Measurements from ENCODE around the gene MATR3. TPM values are rescaled to one million over a fixed set of nuclear protein-coding genes. Genes with fewer than 3 reads are reported as not detected.

MATR3 gene
- polyA plus RNA-seq, 1 donor (not counting 4 experiments of a cell fraction or from before 2014, with no cell fraction given), result 122 TPM

- Histone ChIP-seq H2AFZ (ENCODE audit: control insufficient read depth, low read length) (no peak overlapping the region), H3K9me1 (ENCODE audit: control insufficient read depth, extremely low read depth, insufficient read depth, low read length) (peaks cover 2% of the 10 kb centered on the region), H3K9me3 (ENCODE audit: control insufficient read depth, low read depth, low read length) (no peaks in the 10 kb centered on the region), H3K36me3 (ENCODE audit: control insufficient read depth in 2 of 2, extremely low read depth in 1 of 2, insufficient read depth in 2 of 2, low read length in 2 of 2) (no peaks in the 10 kb centered on the region), H4K20me1 (ENCODE audit: control insufficient read depth, extremely low read depth, insufficient read depth, low read length) (no peaks in the 10 kb centered on the region), H3K27me3 (ENCODE audit: control insufficient read depth, extremely low read depth, insufficient read depth, low read length) (no peaks in the 10 kb centered on the region), H3K27ac (ENCODE audit: control insufficient read depth, insufficient read depth, low read length) (peak overlapping the region; percentile 22), H3K4me2 (ENCODE audit: control insufficient read depth, extremely low read depth, insufficient read depth, low read depth, low read length) (peak overlapping the region; percentile 33), H3K4me1 (ENCODE audit: control insufficient read depth, extremely low read depth, insufficient read depth, low read length) (peaks cover 43% of the 10 kb centered on the region), H3K79me2 (ENCODE audit: control insufficient read depth, insufficient read depth, low read length) (peaks cover 21% of the 10 kb centered on the region), H3K9ac (ENCODE audit: control insufficient read depth, extremely low read depth, insufficient read depth, low read length) (no peak overlapping the region), H3K4me3 (ENCODE audit: control insufficient read depth in 2 of 3, extremely low read depth in 1 of 3, insufficient read depth in 2 of 3, low read depth in 1 of 3, low read length in 3 of 3) (no peak overlapping the region)
- no peak for DNase-seq (ENCODE audit: low read depth, low spot score)
- dilution Hi-C loops (cut with MboI; ENCODE audit: extremely low pct_ligation_motif_present, low sequenced_read_pairs), result no loop called here
- no peak for FAIRE-seq
- no peak for TF ChIP-seq EZH2 (IDR thresholded peaks at IDR 0.05; ENCODE audit: low read length)
Measured at GRCh38 chr5:139271201-139272027, 22.1 kb upstream of the MATR3 start.

GRCh38 chr5:139272471-139273321 lies 20.8 kb upstream of the MATR3 start:
- FAIRE-seq, result peak; percentile 91
- peaks cover 52% of the 10 kb centered on the region for H3K4me1 ChIP-seq (ENCODE audit: control insufficient read depth, extremely low read depth, insufficient read depth, low read length)
- dilution Hi-C loops (cut with MboI; ENCODE audit: extremely low pct_ligation_motif_present, low sequenced_read_pairs), result no loop called here

More at GRCh38 chr5:139272471-139273321, 20.8 kb upstream of the MATR3 start:
- H3K79me2 ChIP-seq (ENCODE audit: control insufficient read depth, insufficient read depth, low read length), result peaks cover 31% of the 10 kb centered on the region
- H3K9me3 ChIP-seq (ENCODE audit: control insufficient read depth, low read depth, low read length), result no peaks in the 10 kb centered on the region
- peaks cover 0 to 7% of the 10 kb centered on the region in 2 experiments for H3K36me3 ChIP-seq (ENCODE audit: control insufficient read depth in 2 of 2, extremely low read depth in 1 of 2, insufficient read depth in 2 of 2, low read length in 2 of 2)
- H4K20me1 ChIP-seq (ENCODE audit: control insufficient read depth, extremely low read depth, insufficient read depth, low read length), result no peaks in the 10 kb centered on the region
- no peak overlapping the region for H2AFZ ChIP-seq (ENCODE audit: control insufficient read depth, low read length)
- no peak for DNase-seq (ENCODE audit: low read depth, low spot score)
- H3K9ac ChIP-seq (ENCODE audit: control insufficient read depth, extremely low read depth, insufficient read depth, low read length), result no peak overlapping the region
- peaks cover 2% of the 10 kb centered on the region for H3K9me1 ChIP-seq (ENCODE audit: control insufficient read depth, extremely low read depth, insufficient read depth, low read length)
- TF ChIP-seq CTCF (optimal IDR thresholded peaks at IDR 0.05 in 1 of 3, IDR thresholded peaks at IDR 0.05 in 1 of 3, conservative IDR thresholded peaks at IDR 0.05 in 1 of 3; ENCODE audit: extremely low read depth in 1 of 3, insufficient read depth in 2 of 3, low read length in 3 of 3) (no peak), EZH2 (IDR thresholded peaks at IDR 0.05; ENCODE audit: low read length) (no peak)
- H3K27me3 ChIP-seq (ENCODE audit: control insufficient read depth, extremely low read depth, insufficient read depth, low read length), result no peaks in the 10 kb centered on the region
- peak overlapping the region; percentile 87 for H3K4me2 ChIP-seq (ENCODE audit: control insufficient read depth, extremely low read depth, insufficient read depth, low read depth, low read length)
- peak overlapping the region in 1 of 3 experiments; percentile 89 for H3K4me3 ChIP-seq (ENCODE audit: control insufficient read depth in 2 of 3, extremely low read depth in 1 of 3, insufficient read depth in 2 of 3, low read depth in 1 of 3, low read length in 3 of 3)
- peak overlapping the region; percentile 15 for H3K27ac ChIP-seq (ENCODE audit: control insufficient read depth, insufficient read depth, low read length)
